GM15510 (cell line): ENCODE results near the gene POU6F2.

Experiments
- POLR2A ChIP-seq: IDR thresholded peaks from 3 replicates; pipeline ENCODE4 v1.6.1; 2011; ENCODE audit warnings: borderline replicate concordance; ENCODE audit not compliant: insufficient read length; ENCODE audit errors: extremely low read depth

POU6F2 gene

DNA sequence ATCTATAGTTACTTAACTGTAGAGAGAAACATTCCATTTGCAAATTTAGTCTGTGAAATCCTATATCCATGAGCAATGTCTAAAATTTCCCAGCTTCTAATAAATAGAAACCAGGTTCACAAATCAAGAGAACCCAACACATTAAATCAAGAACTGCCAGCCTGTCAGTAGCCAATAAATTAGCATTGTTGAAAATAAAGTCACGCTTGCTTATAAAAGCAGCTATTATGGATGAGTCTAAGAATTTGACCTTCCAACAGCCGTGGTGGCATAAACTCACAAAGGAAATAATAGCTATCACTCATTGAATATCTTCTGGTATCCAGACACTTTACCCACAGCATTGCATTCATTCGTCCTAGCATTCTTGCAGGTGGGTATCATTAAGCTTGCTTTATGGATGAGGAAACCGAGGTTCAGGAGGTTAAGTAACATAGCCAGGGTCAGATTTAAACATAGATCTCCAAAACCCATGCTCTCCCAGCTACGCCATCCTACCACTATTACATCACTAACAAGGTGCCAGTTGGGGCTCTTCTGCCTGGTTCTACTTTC is 328.4 kb downstream of the POU6F2 start:
- no peak for TF ChIP-seq POLR2A

GRCh38 chr7:39310699-39311098 is 333.0 kb downstream of the POU6F2 start:
- no peak for TF ChIP-seq POLR2A

GRCh38 chr7:39312254-39312989 is 334.7 kb downstream of the POU6F2 start:
- TF ChIP-seq POLR2A = no peak

DNA sequence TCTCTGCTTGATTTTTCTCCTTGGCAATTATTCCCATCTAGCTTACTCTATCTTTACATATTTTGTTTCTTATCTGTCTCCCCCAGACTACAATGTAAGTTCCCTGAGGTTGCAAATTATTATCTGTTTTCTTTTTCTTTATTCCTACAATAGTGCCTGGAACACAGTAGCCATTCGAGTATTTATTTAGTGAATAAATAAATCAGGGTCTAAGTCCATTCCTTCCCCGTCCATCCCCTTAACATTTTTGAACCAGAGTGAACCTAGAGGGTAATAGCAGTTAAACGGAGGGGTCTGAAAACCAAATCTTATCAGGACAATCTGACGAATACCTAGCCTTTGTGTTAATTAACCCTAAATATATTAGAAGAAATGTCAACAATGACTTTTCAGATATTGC is 335.7 kb downstream of the POU6F2 start:
- no peak for TF ChIP-seq POLR2A

- no peak for TF ChIP-seq POLR2A
Observed at GRCh38 chr7:39313974-39314373, 336.3 kb downstream of the POU6F2 start.

DNA sequence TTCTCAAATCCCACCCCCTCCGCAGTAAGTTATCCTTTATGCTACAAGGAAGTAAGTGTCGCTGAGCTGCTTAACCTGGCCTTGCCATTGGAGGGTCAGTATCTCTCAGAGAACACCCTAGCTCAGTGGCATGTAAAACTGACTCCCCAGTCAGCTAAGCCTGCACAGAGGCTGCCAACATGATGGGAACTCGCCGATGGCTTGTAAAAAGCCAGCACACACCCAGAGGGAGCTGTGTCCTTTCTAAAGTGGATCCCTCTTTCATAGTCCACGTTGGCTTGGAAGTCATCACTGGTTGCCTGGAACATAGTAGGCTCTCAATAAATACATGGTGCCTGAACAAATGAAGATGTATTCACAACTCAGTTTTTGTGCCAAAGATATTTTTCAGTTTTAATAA is 339.4 kb downstream of the POU6F2 start:
- TF ChIP-seq POLR2A = no peak

GRCh38 chr7:39317896-39318295 is 340.2 kb downstream of the POU6F2 start:
- no peak for TF ChIP-seq POLR2A

GRCh38 chr7:39321245-39321644 is 343.5 kb downstream of the POU6F2 start:
- no peak for TF ChIP-seq POLR2A

GRCh38 chr7:39321909-39322498 is 344.3 kb downstream of the POU6F2 start:
- no peak for TF ChIP-seq POLR2A

DNA sequence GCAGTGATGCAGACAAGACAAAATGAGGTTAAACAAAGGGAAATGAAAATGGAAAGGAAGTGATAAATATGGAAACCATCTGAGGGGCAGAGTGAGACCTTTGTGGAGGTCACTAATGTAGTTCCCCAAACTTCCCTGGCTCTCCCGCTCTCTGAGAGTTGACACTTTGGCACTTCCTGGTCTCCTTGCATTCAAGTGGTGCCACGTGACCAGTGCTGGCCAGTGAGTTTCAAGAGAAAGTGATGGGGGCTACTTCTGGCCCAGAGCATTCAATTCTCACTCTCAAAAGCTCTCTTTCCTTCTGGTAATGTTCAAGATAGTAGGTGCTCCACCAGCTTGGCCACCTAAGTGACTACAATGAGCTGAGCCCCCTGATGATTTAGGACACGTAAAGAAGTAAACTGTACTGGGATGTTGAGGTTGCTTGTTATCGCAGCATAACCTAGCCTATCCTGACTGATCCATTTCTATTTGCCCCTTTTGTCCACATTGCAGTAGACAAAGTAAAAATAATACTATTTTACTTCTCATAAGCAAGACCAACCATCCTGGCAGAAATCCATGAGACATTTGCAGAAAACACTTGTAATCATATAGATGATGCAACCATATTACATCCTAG is 346.5 kb downstream of the POU6F2 start:
- no peak for TF ChIP-seq POLR2A

- no peak for TF ChIP-seq POLR2A
Observed at GRCh38 chr7:39332142-39332541, 354.4 kb downstream of the POU6F2 start.

GRCh38 chr7:39333701-39334100 is 356.0 kb downstream of the POU6F2 start:
- no peak for TF ChIP-seq POLR2A

- TF ChIP-seq POLR2A = no peak
Observed at GRCh38 chr7:39336442-39336841, 358.7 kb downstream of the POU6F2 start.

GRCh38 chr7:39338716-39339115 is 361.0 kb downstream of the POU6F2 start:
- no peak for TF ChIP-seq POLR2A

DNA sequence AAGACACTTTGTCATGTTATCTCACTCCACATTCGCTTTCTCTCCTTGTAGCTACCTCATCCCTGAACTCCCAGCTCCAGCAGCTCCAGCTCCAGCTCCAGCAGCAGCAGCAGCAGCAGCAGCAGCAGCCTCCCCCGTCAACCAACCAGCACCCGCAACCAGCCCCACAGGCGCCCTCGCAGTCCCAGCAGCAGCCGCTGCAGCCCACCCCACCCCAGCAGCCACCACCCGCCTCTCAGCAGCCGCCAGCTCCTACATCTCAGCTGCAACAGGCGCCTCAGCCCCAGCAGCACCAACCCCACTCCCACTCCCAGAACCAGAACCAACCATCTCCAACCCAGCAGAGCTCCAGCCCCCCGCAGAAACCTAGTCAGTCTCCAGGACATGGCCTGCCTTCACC is 361.9 kb downstream of the POU6F2 start:
- TF ChIP-seq POLR2A = no peak

- no peak for TF ChIP-seq POLR2A
Observed at GRCh38 chr7:39341083-39341482, 363.4 kb downstream of the POU6F2 start.
